ENCODE data around the gene ABCG1. TPM values are rescaled to one million over a fixed set of nuclear protein-coding genes. Genes with fewer than 3 reads are reported as not detected.

Gene ABCG1
- polyA plus RNA-seq, 1 donor from 2014 or later: 11.6 TPM

DNA sequence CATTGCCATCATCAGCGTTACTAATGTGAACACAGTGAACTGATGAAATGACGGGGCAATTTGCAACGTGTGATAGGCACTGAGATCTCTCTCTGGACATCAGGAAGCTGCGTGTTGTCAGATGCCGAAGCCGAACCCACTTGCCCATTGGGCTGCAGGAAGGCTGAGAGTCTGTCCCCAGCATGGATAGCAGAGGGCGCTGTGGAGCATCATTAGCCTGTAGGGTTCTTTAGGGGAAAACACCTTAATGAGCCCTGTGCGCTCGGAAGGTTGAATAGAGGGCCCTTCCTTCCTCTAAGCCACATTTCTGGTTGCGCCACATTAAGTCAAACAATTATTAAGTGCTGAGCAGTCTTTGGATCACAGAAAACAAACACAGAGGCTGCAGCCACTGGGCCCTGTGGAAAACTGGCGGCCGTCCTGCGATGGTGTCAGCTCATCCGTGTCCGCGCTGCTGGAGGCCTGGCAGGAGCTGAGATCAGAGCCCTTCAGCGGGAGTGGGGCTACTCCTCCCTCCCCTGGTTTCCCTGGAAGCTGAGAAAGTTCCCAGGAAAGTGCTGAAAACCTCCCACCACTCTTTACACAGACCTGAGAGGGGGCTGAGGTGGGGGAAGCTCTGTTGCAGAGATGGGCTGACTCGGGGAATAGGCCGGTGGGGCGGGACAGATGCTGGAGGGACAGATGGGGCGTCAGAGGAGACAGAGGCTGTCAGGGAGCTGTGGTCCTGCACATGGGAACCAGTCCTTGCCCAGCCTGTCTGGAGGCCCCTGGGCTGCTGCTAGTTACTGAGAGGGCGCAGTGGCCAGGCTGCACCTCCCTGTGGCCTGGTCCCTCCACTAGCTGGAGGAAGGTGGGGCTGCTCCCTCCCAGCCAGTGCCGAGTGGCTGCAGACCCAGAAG is 119.1 kb downstream of the ABCG1 start:
- peaks cover 6% of the 10 kb centered on the region in 3 donors for H3K4me1 Mint-ChIP-seq
- H3K4me3 Mint-ChIP-seq: peak overlapping the region in 1 of 4 donors; percentile 1
- no peaks in the 10 kb centered on the region for H3K36me3 Mint-ChIP-seq
- peak overlapping the region in 1 of 3 donors; percentile 3 for H3K27ac Mint-ChIP-seq
- no peaks in the 10 kb centered on the region for H3K9me3 Mint-ChIP-seq
- peaks cover 12% of the 10 kb centered on the region for H3K27me3 Mint-ChIP-seq

DNA sequence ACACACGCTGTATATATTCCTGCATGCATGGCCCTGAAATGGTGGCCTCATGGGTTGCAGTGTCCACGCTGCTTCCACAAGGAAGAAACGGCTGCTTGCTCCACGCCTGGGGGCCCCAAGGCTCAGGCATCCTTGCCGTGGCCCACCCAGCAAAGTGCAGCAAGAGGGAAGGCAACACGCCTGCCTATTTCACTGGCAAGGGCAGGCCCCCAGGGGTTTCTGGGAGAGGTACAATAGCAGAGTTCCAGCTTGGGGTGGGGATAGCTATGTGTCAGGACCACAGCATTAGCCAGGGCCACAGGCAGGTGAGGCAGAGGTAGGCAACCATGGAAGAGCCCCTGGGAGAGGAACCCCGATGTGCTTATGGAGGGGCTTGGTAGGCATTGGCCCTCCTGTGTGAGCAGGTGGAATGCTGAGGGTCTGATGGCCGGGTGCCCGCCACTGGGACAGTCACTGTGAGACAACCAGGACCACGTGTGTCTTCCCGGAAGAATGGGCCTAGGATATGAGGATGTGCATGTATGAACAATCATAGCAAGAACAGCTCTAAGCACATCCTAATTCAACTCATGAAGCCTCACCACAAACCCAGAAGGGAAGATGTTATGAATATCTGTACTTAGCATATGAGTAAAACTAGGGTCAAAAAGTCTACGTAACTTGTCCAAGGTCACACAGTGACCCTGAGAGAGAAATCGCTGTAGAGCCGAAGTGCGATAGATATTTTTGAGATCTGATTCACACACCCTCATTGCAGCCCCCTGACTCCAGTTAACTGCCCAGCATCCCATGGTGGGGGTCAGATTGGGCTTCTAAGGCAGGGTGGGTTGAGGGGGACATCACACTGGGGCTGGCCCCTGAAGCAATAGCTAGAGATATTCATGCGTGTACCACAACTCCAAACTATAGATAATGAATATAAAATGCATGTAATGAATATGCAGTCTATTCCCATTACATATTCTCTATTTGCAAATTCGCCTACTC is 120.1 kb downstream of the ABCG1 start:
- H3K4me3 Mint-ChIP-seq: peak overlapping the region in 1 of 4 donors; percentile 5
- no peaks in the 10 kb centered on the region for H3K36me3 Mint-ChIP-seq
- H3K9me3 Mint-ChIP-seq: no peaks in the 10 kb centered on the region
- H3K4me1 Mint-ChIP-seq: peaks cover 4 to 6% (median 6%) of the 10 kb centered on the region in 3 donors
- no peak overlapping the region for H3K27ac Mint-ChIP-seq
- H3K27me3 Mint-ChIP-seq: peaks cover 12% of the 10 kb centered on the region

DNA sequence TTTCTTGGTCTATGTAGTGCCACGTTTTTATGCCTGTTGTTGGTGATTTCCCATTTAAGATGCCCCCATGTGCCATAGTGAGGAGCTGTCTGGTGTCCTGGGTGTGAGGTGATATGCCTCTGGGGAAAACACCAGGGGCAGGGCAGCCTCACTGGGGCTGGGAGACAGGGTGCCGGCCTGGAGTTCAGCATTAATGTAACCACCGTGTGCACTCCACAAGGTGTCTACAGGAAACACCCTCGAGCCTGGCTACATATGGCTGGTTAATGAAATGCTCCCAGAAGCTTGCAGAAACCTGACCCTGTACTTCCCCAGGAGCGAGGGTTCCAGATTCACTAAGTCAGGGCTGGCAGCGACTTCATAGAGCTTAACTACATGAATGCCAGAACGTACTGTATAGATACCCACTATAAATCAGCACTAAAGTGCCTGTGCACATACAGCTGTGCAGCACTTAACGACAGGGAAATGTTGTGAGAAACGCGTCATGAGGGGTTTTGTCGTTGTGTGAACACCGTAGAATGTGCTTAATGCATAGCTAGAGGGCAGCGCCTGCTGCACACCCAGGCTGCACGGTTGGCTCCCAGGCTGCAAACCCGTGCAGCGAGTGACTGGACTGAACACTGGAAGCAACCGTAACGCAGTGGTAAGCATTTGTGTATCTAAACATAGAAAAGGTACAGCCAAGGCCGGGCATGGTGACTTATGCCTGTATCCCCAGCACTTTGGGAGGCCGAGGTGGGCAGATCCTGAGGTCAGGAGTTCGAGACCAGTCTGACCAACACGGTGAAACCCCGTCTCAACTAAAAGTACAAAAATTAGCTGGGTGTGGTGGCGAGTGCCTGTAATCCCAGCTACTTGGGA is 121.5 kb downstream of the ABCG1 start:
- peak overlapping the region in 1 of 3 donors; percentile 47 for H3K27ac Mint-ChIP-seq
- peaks cover 12% of the 10 kb centered on the region for H3K27me3 Mint-ChIP-seq
- peaks cover 3% of the 10 kb centered on the region for H3K36me3 Mint-ChIP-seq
- H3K4me1 Mint-ChIP-seq: peaks cover 4 to 6% (median 6%) of the 10 kb centered on the region in 3 donors
- no peak overlapping the region for H3K4me3 Mint-ChIP-seq
- H3K9me3 Mint-ChIP-seq: no peaks in the 10 kb centered on the region

DNA sequence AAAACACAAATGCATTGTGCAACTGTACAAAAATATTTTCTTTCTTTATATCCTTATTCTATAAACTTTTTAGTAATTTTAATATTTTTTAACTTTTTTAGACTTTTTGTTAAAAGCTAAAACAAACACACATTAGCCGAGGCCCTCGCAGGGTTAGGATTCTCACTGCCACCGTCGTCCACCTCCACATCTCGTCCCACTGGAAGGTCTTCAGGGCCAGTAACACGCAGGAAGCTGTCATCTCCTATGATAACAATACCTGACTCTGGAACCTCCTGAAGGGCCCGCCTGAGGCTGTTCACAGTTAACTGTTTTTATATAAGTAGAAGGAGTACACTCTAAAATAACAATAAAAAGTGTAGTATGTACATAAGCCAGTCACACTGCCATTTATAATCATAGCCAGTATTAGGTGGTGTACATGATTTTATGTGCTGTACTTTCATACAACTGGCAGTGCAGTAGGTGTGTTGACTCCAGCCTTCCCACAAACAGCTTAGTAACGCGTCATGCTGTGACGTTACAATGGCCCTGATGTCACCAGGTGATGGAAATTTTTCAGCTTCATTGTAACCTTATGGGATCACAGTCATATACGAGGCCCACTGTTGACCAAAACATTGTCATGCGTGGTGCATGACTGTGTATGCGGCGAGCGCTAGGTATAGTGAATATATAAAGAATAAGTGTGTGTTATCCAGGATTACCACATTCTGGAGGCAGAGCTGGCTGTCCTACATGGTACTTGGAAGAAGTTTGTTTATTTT is 123.0 kb downstream of the ABCG1 start:
- no peak overlapping the region for H3K27ac Mint-ChIP-seq
- H3K27me3 Mint-ChIP-seq: peaks cover 9% of the 10 kb centered on the region
- H3K36me3 Mint-ChIP-seq: peaks cover 3% of the 10 kb centered on the region
- H3K4me1 Mint-ChIP-seq: peaks cover 2 to 6% (median 6%) of the 10 kb centered on the region in 3 donors
- H3K4me3 Mint-ChIP-seq: no peak overlapping the region
- H3K9me3 Mint-ChIP-seq: no peaks in the 10 kb centered on the region

DNA sequence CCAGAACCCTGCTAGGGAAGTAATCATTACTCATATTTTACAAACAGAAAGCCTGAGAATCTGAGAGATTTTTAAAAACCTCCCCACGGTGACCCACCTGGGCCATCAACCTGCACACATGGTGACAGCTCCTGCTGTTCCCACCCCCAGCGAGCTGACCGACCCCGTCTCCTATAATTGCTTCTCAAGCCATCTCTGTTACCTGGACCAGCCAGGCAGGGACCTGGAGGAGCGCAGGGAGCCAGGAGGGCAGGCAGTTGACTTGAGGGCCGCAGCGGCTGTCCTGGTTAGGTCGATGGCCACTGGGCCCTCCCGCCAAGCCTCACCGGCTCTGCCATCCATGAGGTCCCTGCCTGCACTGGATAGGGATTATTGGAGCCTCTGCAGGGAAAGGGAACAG is 124.2 kb downstream of the ABCG1 start:
- Mint-ChIP-seq H3K9me3 (no peaks in the 10 kb centered on the region), H3K36me3 (peaks cover 3% of the 10 kb centered on the region), H3K4me3 (no peak overlapping the region), H3K27me3 (peaks cover 5% of the 10 kb centered on the region), H3K27ac (no peak overlapping the region), H3K4me1 (peaks cover 0 to 1% (median under 1%) of the 10 kb centered on the region in 3 donors)

DNA sequence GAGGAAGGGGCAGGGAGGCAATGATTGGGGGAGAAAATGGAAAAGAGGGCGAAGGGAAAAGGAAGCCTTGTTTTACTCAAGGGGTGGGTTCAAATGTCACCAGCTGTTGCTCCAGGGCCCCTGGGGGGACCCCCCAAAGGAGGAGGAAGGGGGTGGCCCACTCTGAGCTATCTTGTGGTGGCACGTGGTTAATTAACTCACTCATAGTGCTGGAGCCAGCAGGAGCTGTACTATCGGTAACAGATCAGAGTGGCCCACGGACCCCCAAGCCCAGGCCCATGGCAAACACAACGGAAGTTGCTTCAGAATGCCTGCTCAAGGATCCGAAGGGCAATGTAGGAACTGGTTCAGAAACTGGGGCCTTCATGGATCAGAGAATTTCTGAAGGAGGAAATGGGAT is 124.6 kb downstream of the ABCG1 start:
- no peak overlapping the region for H3K4me3 Mint-ChIP-seq

DNA sequence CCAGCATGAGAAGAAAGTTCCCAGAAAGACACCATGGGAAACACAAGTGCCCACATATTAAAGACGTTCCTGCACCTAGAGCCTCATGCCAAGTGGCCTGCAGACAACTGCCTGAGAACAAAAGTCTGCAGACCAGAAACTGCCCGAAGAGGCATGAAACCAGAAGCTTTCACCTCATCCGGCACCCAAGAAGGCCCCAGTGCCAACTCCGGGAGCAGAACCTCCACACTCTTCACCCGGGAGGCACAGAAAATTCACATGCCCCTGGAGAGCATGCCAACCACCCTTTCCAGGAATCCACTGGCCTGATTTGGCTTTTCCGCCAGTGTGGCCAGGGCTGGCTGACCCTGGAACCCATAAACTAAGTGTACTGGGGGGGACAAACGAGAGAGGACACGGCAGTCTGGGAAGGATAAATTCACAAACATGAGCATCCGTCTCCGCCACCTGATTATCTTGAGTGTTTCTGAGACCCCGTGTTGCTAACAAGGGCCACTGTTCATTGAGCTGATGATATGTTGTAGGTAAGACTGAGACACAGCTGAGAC is 125.1 kb downstream of the ABCG1 start:
- Mint-ChIP-seq H3K4me3 (no peak overlapping the region), H3K4me1 (no peaks in the 10 kb centered on the region), H3K9me3 (no peaks in the 10 kb centered on the region), H3K36me3 (peaks cover 3% of the 10 kb centered on the region), H3K27me3 (peaks cover 6% of the 10 kb centered on the region), H3K27ac (no peak overlapping the region)

More for the DNA sequence above, 124.6 kb downstream of the ABCG1 start:
- Mint-ChIP-seq H3K27me3 (peaks cover 6% of the 10 kb centered on the region), H3K9me3 (no peaks in the 10 kb centered on the region), H3K36me3 (peaks cover 3% of the 10 kb centered on the region), H3K4me1 (no peaks in the 10 kb centered on the region), H3K27ac (no peak overlapping the region)

DNA sequence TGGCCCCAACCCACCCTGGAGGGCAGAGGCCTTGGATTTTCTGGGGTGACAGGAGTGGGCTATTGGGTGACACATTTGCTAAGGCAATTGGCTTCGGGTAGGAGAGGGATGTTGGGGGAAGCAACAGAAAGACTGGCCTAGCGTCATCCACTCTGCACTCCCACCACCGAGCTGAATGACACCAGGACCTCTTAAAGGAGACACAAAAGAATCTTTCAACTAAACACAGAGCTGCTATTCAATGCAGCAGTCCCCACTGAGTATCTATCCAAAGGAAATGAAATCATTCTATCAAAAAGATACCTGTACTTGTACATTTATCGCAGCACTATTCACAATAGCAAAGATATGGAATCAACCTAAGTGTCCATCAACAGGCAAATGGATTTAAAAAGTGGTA is 125.7 kb downstream of the ABCG1 start:
- H3K9me3 Mint-ChIP-seq: no peaks in the 10 kb centered on the region
- H3K27me3 Mint-ChIP-seq: peaks cover 6% of the 10 kb centered on the region
- peaks cover 3% of the 10 kb centered on the region for H3K36me3 Mint-ChIP-seq
- H3K4me3 Mint-ChIP-seq: no peak overlapping the region
- no peaks in the 10 kb centered on the region for H3K4me1 Mint-ChIP-seq
- no peak overlapping the region for H3K27ac Mint-ChIP-seq

DNA sequence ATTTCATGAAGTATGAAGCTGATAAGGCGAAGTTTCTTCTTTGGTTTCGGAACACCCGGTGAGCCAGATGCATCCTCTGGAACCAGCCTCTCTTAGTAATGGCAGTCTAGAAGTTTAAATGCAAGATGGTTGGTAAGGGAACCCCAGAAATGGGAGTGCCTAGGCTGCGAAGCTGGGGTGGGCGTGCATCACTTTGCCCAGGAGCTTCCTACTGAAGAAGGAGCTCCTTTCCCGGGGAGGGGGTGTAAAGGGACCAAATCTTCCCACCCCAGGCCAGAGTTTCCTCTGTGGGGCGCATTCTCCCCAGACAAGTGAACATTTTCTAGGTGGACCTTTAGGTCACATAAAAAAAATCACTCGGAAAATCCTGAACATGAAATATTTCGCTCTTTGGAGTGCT is 127.5 kb downstream of the ABCG1 start:
- Mint-ChIP-seq H3K27ac (peak overlapping the region in 1 of 3 donors; percentile 35), H3K36me3 (peaks cover 3% of the 10 kb centered on the region), H3K27me3 (peaks cover 6% of the 10 kb centered on the region), H3K9me3 (no peaks in the 10 kb centered on the region), H3K4me1 (no peaks in the 10 kb centered on the region), H3K4me3 (no peak overlapping the region)

Other genes with a start within 250 kb of the ABCG1 start
- 8.0 TPM for gene ZBTB21, start 208.8 kb upstream of the ABCG1 start, polyA plus RNA-seq
- 0.05 TPM for gene UMODL1, start 147.8 kb upstream of the ABCG1 start, polyA plus RNA-seq
- not detected for gene TFF3, start 96.3 kb downstream of the ABCG1 start, polyA plus RNA-seq
- not detected for gene TFF2, start 131.9 kb downstream of the ABCG1 start, polyA plus RNA-seq
- not detected for gene TFF1, start 147.4 kb downstream of the ABCG1 start, polyA plus RNA-seq
- gene TMPRSS3, start 176.9 kb downstream of the ABCG1 start, polyA plus RNA-seq: not detected
- 1.6 TPM for gene UBASH3A, start 184.8 kb downstream of the ABCG1 start, polyA plus RNA-seq

All from IgD-negative memory B cell (primary cell).